Mesendoderm (in vitro differentiated cells): ENCODE data around the gene PCSK5.
"Not testable (repeated sequence)": the region's sequence is repeated elsewhere in the genome, so short reads cannot be mapped to it uniquely, and the experiment has no call there.

Experiments
- DNase-seq: peaks from one replicate; pipeline ENCODE4 v3.0.0; 2013
- H2AK5ac ChIP-seq: 2 replicates; pipeline ENCODE4 v1.6.1; 2013; ENCODE audit warnings: low read length, inconsistent platforms
- H2BK120ac ChIP-seq: 2 replicates; pipeline ENCODE4 v1.6.1; 2013; ENCODE audit warnings: low read depth, mild to moderate bottlenecking, low read length, moderate library complexity, mixed read lengths
- H2BK15ac ChIP-seq: replicated peaks from 2 replicates; pipeline ENCODE4 v1.6.1; 2013; ENCODE audit warnings: low read depth, mild to moderate bottlenecking, moderate library complexity
- H2BK5ac ChIP-seq: 2 replicates; pipeline ENCODE4 v1.6.1; 2013; ENCODE audit warnings: low read length, inconsistent platforms
- H3K18ac ChIP-seq: 2 replicates; pipeline ENCODE4 v1.6.1; 2013; ENCODE audit warnings: mild to moderate bottlenecking, low read length, mixed read lengths
- H3K23ac ChIP-seq: one replicate; pipeline ENCODE4 v1.6.1; 2013; ENCODE audit warnings: low read length
- H3K27ac ChIP-seq: 2 replicates; pipeline ENCODE4 v1.5.1; 2013; ENCODE audit warnings: low read depth, mild to moderate bottlenecking, inconsistent platforms, low read length, moderate library complexity
- H3K27me3 ChIP-seq: 2 replicates; pipeline ENCODE4 v1.6.1; 2013; ENCODE audit warnings: low read length, control low read depth, mild to moderate bottlenecking, inconsistent platforms; ENCODE audit not compliant: insufficient read depth, poor library complexity
- H3K36me3 ChIP-seq: 2 replicates; pipeline ENCODE4 v1.6.1; 2013; ENCODE audit warnings: low read length, inconsistent platforms; ENCODE audit not compliant: control insufficient read depth, insufficient read depth
- H3K4ac ChIP-seq: one replicate; pipeline ENCODE4 v1.6.1; 2013; ENCODE audit warnings: low read depth, mild to moderate bottlenecking, low read length, moderate library complexity
- H3K4me1 ChIP-seq: 2 replicates; pipeline ENCODE4 v1.6.1; 2013; ENCODE audit warnings: low read depth, low read length, inconsistent platforms; ENCODE audit not compliant: control insufficient read depth
- H3K4me2 ChIP-seq: 2 replicates; pipeline ENCODE4 v1.6.1; 2013; ENCODE audit warnings: low read length
- H3K4me3 ChIP-seq: 2 replicates; pipeline ENCODE4 v1.5.1; 2013; ENCODE audit warnings: mild to moderate bottlenecking, low read length
- H3K56ac ChIP-seq: one replicate; pipeline ENCODE4 v1.6.1; 2013; ENCODE audit warnings: low read length
- H3K79me1 ChIP-seq: 2 replicates; pipeline ENCODE4 v1.6.1; 2013; ENCODE audit warnings: low read length, inconsistent platforms
- H3K79me2 ChIP-seq: 2 replicates; pipeline ENCODE4 v1.6.1; 2013; ENCODE audit warnings: mild to moderate bottlenecking, low read length; ENCODE audit not compliant: control insufficient read depth, insufficient read depth
- H3K9ac ChIP-seq: 2 replicates; pipeline ENCODE4 v1.6.1; 2013; ENCODE audit warnings: low read length, inconsistent platforms
- H4K5ac ChIP-seq: one replicate; pipeline ENCODE4 v1.6.1; 2013; ENCODE audit warnings: low read length
- H4K8ac ChIP-seq: one replicate; pipeline ENCODE4 v1.6.1; 2013; ENCODE audit warnings: low read depth, mild to moderate bottlenecking, control low read depth, low read length, moderate library complexity
- WGBS: extraction: QIAGEN DNeasy Blood & Tissue Kit; methylation state at CpG from one replicate; pipeline ENCODE4 v1.1.7; 2013; ENCODE audit warnings: low lambda C conversion rate, missing lambda C conversion rate; ENCODE audit not compliant: insufficient coverage; ENCODE audit errors: extremely low coverage; 5-methylcytosine and 5-hydroxymethylcytosine counted together

Gene PCSK5

DNA sequence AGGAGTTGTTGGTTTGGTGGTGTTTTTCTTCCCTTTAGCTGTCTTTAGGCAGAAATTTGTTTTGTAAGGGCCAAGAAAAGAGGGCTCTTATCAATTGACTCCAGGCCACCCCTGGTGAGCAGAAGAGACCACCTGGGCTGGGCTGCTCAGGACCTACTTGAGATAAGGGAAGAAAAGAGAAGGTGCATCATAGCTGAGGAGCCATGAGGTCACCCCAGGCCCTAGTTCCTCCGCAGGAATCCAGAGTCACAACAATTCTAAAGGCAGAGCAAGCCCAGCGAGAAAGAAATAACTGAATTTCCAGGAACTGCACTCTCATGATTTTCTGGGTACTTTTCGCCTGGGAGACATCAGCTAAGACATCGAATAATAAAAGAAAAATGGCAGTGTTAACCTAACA is 468.9 kb downstream of the PCSK5 start:
- no peak overlapping the region for H3K56ac ChIP-seq
- H2BK15ac ChIP-seq = no peak overlapping the region
- H3K27ac ChIP-seq = no peak overlapping the region
- H3K4me2 ChIP-seq = no peak overlapping the region
- H4K8ac ChIP-seq = no peak overlapping the region
- no peak overlapping the region for H2BK5ac ChIP-seq
- DNase-seq = no peak
- H3K4me3 ChIP-seq = no peak overlapping the region
- no peaks in the 10 kb centered on the region for H3K79me1 ChIP-seq
- no peak overlapping the region for H2AK5ac ChIP-seq
- no peaks in the 10 kb centered on the region for H3K4me1 ChIP-seq
- no peak overlapping the region for H3K18ac ChIP-seq
- H3K4ac ChIP-seq = no peak overlapping the region
- H3K27me3 ChIP-seq = no peaks in the 10 kb centered on the region
- H3K79me2 ChIP-seq = no peaks in the 10 kb centered on the region
- whole genome bisulfite sequencing = no CpG with 5 or more reads among the region's 4 CpGs
- H3K36me3 ChIP-seq = no peaks in the 10 kb centered on the region
- no peak overlapping the region for H4K5ac ChIP-seq
- H2BK120ac ChIP-seq = no peak overlapping the region
- no peak overlapping the region for H3K9ac ChIP-seq
- H3K23ac ChIP-seq = no peak overlapping the region

DNA sequence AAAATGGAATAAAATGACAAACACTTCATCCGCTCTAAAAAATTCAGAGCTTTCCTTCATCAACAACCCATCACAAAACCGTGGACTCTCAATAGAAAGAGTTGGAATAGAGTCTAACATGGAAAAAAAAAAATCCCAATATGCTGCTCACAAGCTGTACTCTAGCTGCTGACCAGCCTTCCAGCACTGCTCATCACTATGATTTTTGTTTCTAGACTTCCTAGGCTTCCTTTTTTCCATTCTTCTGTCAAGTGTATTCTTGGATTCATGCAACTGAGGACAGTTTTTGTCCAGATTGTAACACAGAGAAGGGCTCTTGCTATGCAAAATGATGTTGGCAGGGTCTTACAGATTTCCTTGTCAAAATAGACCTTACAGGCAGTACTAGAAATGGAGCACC is 469.3 kb downstream of the PCSK5 start:
- no peak overlapping the region for H3K9ac ChIP-seq
- H3K27me3 ChIP-seq = no peaks in the 10 kb centered on the region
- H2AK5ac ChIP-seq = no peak overlapping the region
- H3K4me1 ChIP-seq = no peaks in the 10 kb centered on the region
- H3K79me1 ChIP-seq = no peaks in the 10 kb centered on the region
- no peaks in the 10 kb centered on the region for H3K36me3 ChIP-seq
- no peak overlapping the region for H2BK15ac ChIP-seq
- H3K27ac ChIP-seq = no peak overlapping the region
- H3K4me3 ChIP-seq = no peak overlapping the region
- no peak overlapping the region for H3K23ac ChIP-seq
- no CpG with 5 or more reads among the region's 2 CpGs for WGBS
- no peak overlapping the region for H3K4me2 ChIP-seq
- no peak overlapping the region for H2BK5ac ChIP-seq
- no peak overlapping the region for H3K56ac ChIP-seq
- H4K5ac ChIP-seq = no peak overlapping the region
- no peaks in the 10 kb centered on the region for H3K79me2 ChIP-seq
- no peak overlapping the region for H3K4ac ChIP-seq
- no peak overlapping the region for H2BK120ac ChIP-seq
- no peak overlapping the region for H3K18ac ChIP-seq
- DNase-seq = no peak
- H4K8ac ChIP-seq = no peak overlapping the region

DNA sequence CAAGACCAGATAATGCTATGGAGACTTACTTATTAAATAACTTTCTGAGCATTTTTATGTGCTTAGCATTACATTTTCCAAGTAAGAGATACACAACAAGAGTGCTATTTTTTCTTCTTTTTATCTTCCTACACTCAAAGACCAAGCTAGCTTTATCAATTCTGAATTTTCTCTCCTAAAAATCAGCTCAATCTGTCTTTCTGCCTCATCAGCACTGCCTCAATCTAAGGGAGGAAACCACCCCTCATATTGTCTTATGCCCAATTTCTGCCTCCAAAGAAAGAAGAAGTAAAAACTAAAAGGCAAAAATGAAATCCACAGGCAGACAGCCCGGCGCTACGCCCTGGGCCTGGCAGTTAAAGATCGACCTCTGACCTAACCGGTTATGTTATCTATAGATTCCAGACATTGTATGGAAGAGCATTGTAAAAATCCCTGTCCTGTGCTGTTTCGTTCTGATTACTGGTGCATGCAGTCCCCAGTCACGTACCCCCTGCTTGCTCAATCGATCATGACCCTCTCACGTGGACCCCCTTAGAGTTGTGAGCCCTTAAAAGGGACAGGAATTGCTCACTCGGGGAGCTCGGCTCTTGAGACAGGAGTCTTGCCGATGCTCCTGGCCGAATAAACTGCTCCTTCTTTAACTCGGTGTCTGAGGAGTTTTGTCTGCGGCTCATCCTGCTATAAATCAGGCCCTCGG is 472.0 kb downstream of the PCSK5 start:
- not testable (repeated sequence) for H3K23ac ChIP-seq, H3K4ac ChIP-seq, H3K56ac ChIP-seq, H3K4me1 ChIP-seq, DNase-seq, H2BK120ac ChIP-seq, H3K79me1 ChIP-seq, H2BK15ac ChIP-seq, H2AK5ac ChIP-seq, H4K8ac ChIP-seq, H3K27me3 ChIP-seq, H2BK5ac ChIP-seq, H3K36me3 ChIP-seq, H3K4me3 ChIP-seq, H3K9ac ChIP-seq, H4K5ac ChIP-seq, H3K79me2 ChIP-seq, H3K4me2 ChIP-seq, H3K27ac ChIP-seq, H3K18ac ChIP-seq
- WGBS = no CpG with 5 or more reads among the region's 16 CpGs

DNA sequence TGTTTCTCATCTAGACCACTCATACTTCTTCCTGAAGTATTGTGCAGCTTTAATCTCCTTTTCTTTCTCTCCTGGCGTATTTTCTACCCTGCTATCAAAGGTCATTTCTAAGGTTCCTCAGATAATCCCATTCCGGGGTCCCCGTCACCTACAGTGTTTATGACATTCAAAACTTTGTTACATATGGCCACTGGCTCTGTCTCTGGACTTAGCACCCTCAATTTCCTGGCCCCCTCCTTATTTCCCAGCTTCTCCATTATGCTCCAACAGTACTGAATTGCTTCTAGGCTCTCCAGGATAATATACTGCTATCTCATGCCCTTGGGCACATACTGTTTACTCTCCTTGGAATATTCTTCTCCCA is 472.5 kb downstream of the PCSK5 start:
- H2BK120ac ChIP-seq = no peak overlapping the region
- H3K23ac ChIP-seq = no peak overlapping the region
- H3K79me1 ChIP-seq = no peaks in the 10 kb centered on the region
- no peaks in the 10 kb centered on the region for H3K27me3 ChIP-seq
- H3K36me3 ChIP-seq = no peaks in the 10 kb centered on the region
- no peak overlapping the region for H3K4me2 ChIP-seq
- H2BK15ac ChIP-seq = no peak overlapping the region
- no peak overlapping the region for H4K5ac ChIP-seq
- no peak overlapping the region for H3K4ac ChIP-seq
- H3K79me2 ChIP-seq = no peaks in the 10 kb centered on the region
- no peaks in the 10 kb centered on the region for H3K4me1 ChIP-seq
- H3K18ac ChIP-seq = no peak overlapping the region
- no peak for DNase-seq
- no CpG with 5 or more reads among the region's 3 CpGs for WGBS
- H3K9ac ChIP-seq = no peak overlapping the region
- no peak overlapping the region for H2AK5ac ChIP-seq
- no peak overlapping the region for H2BK5ac ChIP-seq
- no peak overlapping the region for H4K8ac ChIP-seq
- no peak overlapping the region for H3K27ac ChIP-seq
- no peak overlapping the region for H3K4me3 ChIP-seq
- H3K56ac ChIP-seq = no peak overlapping the region

GRCh38 chr9:76365028-76365427 is 474.6 kb downstream of the PCSK5 start:
- H3K27ac ChIP-seq = no peak overlapping the region
- peak; percentile 87 for DNase-seq
- H3K56ac ChIP-seq = no peak overlapping the region

DNA sequence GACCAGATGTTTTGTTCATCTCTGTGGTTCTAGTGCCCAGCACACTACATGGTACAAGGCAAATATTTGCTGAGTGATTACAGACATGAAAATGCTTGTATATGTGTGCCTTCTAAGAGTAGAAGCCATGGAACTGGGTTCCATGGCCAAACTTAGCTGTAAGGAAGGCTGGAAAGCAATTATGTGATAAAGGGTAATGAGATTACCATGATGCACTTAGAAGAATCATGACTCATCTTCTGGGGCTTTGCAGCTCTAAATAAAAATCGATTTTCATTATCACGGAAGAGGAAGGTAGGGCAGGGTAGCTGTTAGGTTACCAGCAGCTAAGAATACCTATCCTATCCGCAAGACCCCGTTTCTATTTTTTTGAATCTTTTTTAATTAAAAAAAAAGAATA is 475.8 kb downstream of the PCSK5 start:
- no peak overlapping the region for H4K8ac ChIP-seq
- no peaks in the 10 kb centered on the region for H3K79me1 ChIP-seq
- no peak overlapping the region for H3K4me3 ChIP-seq
- H4K5ac ChIP-seq = no peak overlapping the region
- no peak overlapping the region for H3K9ac ChIP-seq
- no peak overlapping the region for H3K56ac ChIP-seq
- no peak overlapping the region for H2BK120ac ChIP-seq
- H2BK15ac ChIP-seq = no peak overlapping the region
- no peaks in the 10 kb centered on the region for H3K36me3 ChIP-seq
- H2AK5ac ChIP-seq = no peak overlapping the region
- no peak for DNase-seq
- H3K4me1 ChIP-seq = no peaks in the 10 kb centered on the region
- no peak overlapping the region for H2BK5ac ChIP-seq
- H3K4me2 ChIP-seq = no peak overlapping the region
- H3K79me2 ChIP-seq = no peaks in the 10 kb centered on the region
- no peak overlapping the region for H3K27ac ChIP-seq
- H3K18ac ChIP-seq = no peak overlapping the region
- H3K23ac ChIP-seq = no peak overlapping the region
- WGBS = no CpG with 5 or more reads among the region's 4 CpGs
- no peaks in the 10 kb centered on the region for H3K27me3 ChIP-seq
- no peak overlapping the region for H3K4ac ChIP-seq

More at GRCh38 chr9:76365028-76365427, 474.6 kb downstream of the PCSK5 start:
- Histone ChIP-seq H3K4me3 (no peak overlapping the region), H3K79me2 (no peaks in the 10 kb centered on the region), H2BK5ac (no peak overlapping the region), H3K18ac (no peak overlapping the region), H3K23ac (no peak overlapping the region), H3K9ac (no peak overlapping the region), H3K4me1 (no peaks in the 10 kb centered on the region), H2BK120ac (no peak overlapping the region), H2AK5ac (no peak overlapping the region), H3K27me3 (no peaks in the 10 kb centered on the region), H2BK15ac (no peak overlapping the region), H4K8ac (no peak overlapping the region), H4K5ac (no peak overlapping the region), H3K4me2 (no peak overlapping the region), H3K36me3 (no peaks in the 10 kb centered on the region), H3K79me1 (no peaks in the 10 kb centered on the region), H3K4ac (no peak overlapping the region)
- WGBS = no CpG with 5 or more reads among the region's 1 CpG
